Body of pancreas (tissue), 4 donors: ENCODE measurements around the gene ADAMTSL1. TPM values are rescaled to one million over a fixed set of nuclear protein-coding genes. Genes with fewer than 3 reads are reported as not detected.

ENCODE experiments used
- ATAC-seq: fragments of 150-250 bp; one replicate; pipeline ENCODE4 v1.9.1; 2016
- DNase-seq, 4 donors: peaks; one replicate each; pipeline ENCODE4 v3.0.0-alpha.2; 2019
- H3K27ac ChIP-seq, 4 donors: fragments of 200-600 bp; sonication (generic); 1 replicate in 3 of 4; 2 replicates in 1 of 4; pipeline versions ENCODE4 v1.5.1 to v1.6.1; 2016 to 2019; ENCODE audit warnings: mild to moderate bottlenecking in 1 of 4, mixed read lengths in 1 of 4, moderate library complexity in 1 of 4
- H3K27me3 ChIP-seq, 2 donors: fragments of 200-600 bp; sonication (generic); one replicate each; pipeline ENCODE4 v1.6.0; 2016; ENCODE audit warnings: mild to moderate bottlenecking in 1 of 2
- H3K36me3 ChIP-seq, 2 donors: fragments of 200-600 bp; sonication (generic); replicated peaks in 1 of 2; 2 replicates each; pipeline ENCODE4 v1.5.1; 2016; ENCODE audit warnings: low read depth in 2 of 2; ENCODE audit not compliant: insufficient read depth in 1 of 2
- H3K4me1 ChIP-seq: fragments of 200-600 bp; sonication (generic); one replicate; pipeline ENCODE4 v1.6.0; 2016
- H3K4me3 ChIP-seq, 2 donors: fragments of 200-600 bp; sonication (generic); 1 replicate in 1 of 2; 2 replicates in 1 of 2; pipeline ENCODE4 v1.5.1; 2016 to 2019
- H3K9me3 ChIP-seq, 3 donors: fragments of 200-600 bp; sonication (generic); 1 replicate in 2 of 3; 2 replicates in 1 of 3; pipeline ENCODE4 v1.5.1; 2016
- POLR2A ChIP-seq, 3 donors: fragments of 450-650 bp; IDR thresholded peaks; one replicate each; pipeline ENCODE4 v1.6.1; 2016; ENCODE audit warnings: antibody characterized with exemption in 3 of 3, mild to moderate bottlenecking in 2 of 3
- WGBS, 2 donors: methylation state at CpG; one replicate each; pipeline ENCODE4 v1.1.5; 2017; 5-methylcytosine and 5-hydroxymethylcytosine counted together
- intact Hi-C: fragments of 100-400 bp; cut with DNase I; formaldehyde crosslinking; loops from one replicate; pipeline ENCODE4 v1.15.1; 2023
- total RNA-seq, 2 donors: library from RNA; depleted of rRNA; stranded (reverse); fragments of >200 nt; gene quantifications; one replicate each; pipeline ENCODE4 v1.1.0, GENCODE V29; 2016
- TF ChIP-seq, protein P1 (sequence below), 7 experiments: fragments of 450-650 bp in 4 of 7; fragments of 200-600 bp in 3 of 7; sonication (generic) in 3 of 7; IDR thresholded peaks; one replicate each; pipeline ENCODE4 v1.5.1; 2016 to 2019; ENCODE audit warnings: antibody characterized with exemption in 7 of 7

Gene ADAMTSL1
- total RNA-seq, 2 donors from 2014 or later = 0.52 to 0.99 TPM

GRCh38 chr9:18922161-18922885 is 448.4 kb downstream of the ADAMTSL1 start:
- Histone ChIP-seq H3K9me3 (no peaks in the 10 kb centered on the region), H3K27me3 (no peaks in the 10 kb centered on the region), H3K36me3 (no peaks in the 10 kb centered on the region), H3K4me1 (no peaks in the 10 kb centered on the region), H3K27ac (no peak overlapping the region), H3K4me3 (no peak overlapping the region)
- intact Hi-C loops = no loop called here
- 74 to 75% methylated on average over 8 of the region's 8 CpGs for WGBS, 2 donors
- TF ChIP-seq, protein P1, sequence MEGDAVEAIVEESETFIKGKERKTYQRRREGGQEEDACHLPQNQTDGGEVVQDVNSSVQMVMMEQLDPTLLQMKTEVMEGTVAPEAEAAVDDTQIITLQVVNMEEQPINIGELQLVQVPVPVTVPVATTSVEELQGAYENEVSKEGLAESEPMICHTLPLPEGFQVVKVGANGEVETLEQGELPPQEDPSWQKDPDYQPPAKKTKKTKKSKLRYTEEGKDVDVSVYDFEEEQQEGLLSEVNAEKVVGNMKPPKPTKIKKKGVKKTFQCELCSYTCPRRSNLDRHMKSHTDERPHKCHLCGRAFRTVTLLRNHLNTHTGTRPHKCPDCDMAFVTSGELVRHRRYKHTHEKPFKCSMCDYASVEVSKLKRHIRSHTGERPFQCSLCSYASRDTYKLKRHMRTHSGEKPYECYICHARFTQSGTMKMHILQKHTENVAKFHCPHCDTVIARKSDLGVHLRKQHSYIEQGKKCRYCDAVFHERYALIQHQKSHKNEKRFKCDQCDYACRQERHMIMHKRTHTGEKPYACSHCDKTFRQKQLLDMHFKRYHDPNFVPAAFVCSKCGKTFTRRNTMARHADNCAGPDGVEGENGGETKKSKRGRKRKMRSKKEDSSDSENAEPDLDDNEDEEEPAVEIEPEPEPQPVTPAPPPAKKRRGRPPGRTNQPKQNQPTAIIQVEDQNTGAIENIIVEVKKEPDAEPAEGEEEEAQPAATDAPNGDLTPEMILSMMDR (IDR thresholded peaks at IDR 0.05) = no peak
- no peak for TF ChIP-seq POLR2A (IDR thresholded peaks at IDR 0.05)
- DNase-seq = no peak
- ATAC-seq = no peak

GRCh38 chr9:18923167-18923566 is 449.2 kb downstream of the ADAMTSL1 start:
- Histone ChIP-seq H3K9me3 (no peaks in the 10 kb centered on the region), H3K4me1 (no peaks in the 10 kb centered on the region), H3K27me3 (no peaks in the 10 kb centered on the region), H3K36me3 (no peaks in the 10 kb centered on the region), H3K27ac (no peak overlapping the region), H3K4me3 (no peak overlapping the region)
- TF ChIP-seq POLR2A (IDR thresholded peaks at IDR 0.05) = no peak
- TF ChIP-seq, protein P1 (IDR thresholded peaks at IDR 0.05) = no peak
- WGBS, 2 donors = 39 to 43% methylated on average over 2 of the region's 2 CpGs
- intact Hi-C loops = no loop called here
- ATAC-seq (no peak), DNase-seq (no peak)

GRCh38 chr9:18923671-18924430 is 449.9 kb downstream of the ADAMTSL1 start:
- DNase-seq = no peak
- no peaks in the 10 kb centered on the region for H3K4me1 ChIP-seq
- 82 to 91% methylated on average over 6 of the region's 6 CpGs for WGBS, 2 donors
- no peaks in the 10 kb centered on the region for H3K27me3 ChIP-seq
- TF ChIP-seq, protein P1 (IDR thresholded peaks at IDR 0.05) = no peak
- TF ChIP-seq POLR2A (IDR thresholded peaks at IDR 0.05) = no peak
- H3K36me3 ChIP-seq = no peaks in the 10 kb centered on the region
- intact Hi-C loops = no loop called here
- no peaks in the 10 kb centered on the region for H3K9me3 ChIP-seq
- H3K27ac ChIP-seq = no peak overlapping the region
- H3K4me3 ChIP-seq = no peak overlapping the region
- ATAC-seq = no peak

DNA sequence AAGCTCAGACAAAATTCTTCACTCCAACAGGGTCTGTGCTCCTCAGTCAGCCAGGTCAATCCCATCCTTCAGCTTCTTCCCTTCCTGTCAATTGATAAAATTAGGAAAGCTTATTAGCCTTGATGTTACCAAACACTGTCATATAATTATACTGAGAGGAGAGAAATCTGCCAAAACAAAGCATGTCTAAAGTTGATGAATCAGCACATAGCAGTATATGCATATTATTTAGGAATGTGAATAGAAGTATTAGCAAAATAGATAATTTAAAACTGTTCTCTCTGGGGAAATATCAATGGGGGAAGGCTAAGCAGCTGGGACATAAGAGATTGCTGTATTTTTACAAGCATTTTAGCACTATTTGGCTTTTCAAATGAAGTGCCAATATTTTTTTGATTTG is 451.9 kb downstream of the ADAMTSL1 start:
- DNase-seq (no peak), ATAC-seq (no peak)
- no peak overlapping the region for H3K4me3 ChIP-seq
- TF ChIP-seq, protein P1 (IDR thresholded peaks at IDR 0.05) = no peak
- TF ChIP-seq POLR2A (IDR thresholded peaks at IDR 0.05) = no peak
- no peaks in the 10 kb centered on the region for H3K9me3 ChIP-seq
- intact Hi-C loops = no loop called here
- no peak overlapping the region for H3K27ac ChIP-seq
- no peaks in the 10 kb centered on the region for H3K27me3 ChIP-seq
- H3K36me3 ChIP-seq = no peaks in the 10 kb centered on the region
- H3K4me1 ChIP-seq = no peaks in the 10 kb centered on the region
